AG04450 (cell line): Measurements from ENCODE around the gene BLOC1S4. TPM values are rescaled to one million over a fixed set of nuclear protein-coding genes. Genes with fewer than 3 reads are reported as not detected.
A peak's percentile ranks its signal among the peaks of the same experiment; 100 is the strongest.

Source experiments
- CTCF ChIA-PET: fragments of 300-600, 350-600 bp; formaldehyde crosslinking; extraction: SDS; loops from one replicate; lab custom pipeline; 2022; ENCODE audit warnings: antibody characterized with exemption, inconsistent platforms; lab: Charles Lee
- POLR2A ChIA-PET: fragments of 350-600 bp; formaldehyde crosslinking; extraction: SDS; loops from one replicate; lab custom pipeline; 2021; ENCODE audit warnings: antibody characterized with exemption, inconsistent platforms; lab: Yijun Ruan, JAX
- DNase-seq: peaks from one replicate; pipeline ENCODE4 v3.0.0-alpha.2; 2011; ENCODE audit warnings: low read depth, low spot score
- H3K27ac ChIP-seq: one replicate; pipeline ENCODE4 v1.5.1; 2012; ENCODE audit warnings: low read depth, low read length, control low read depth
- H3K27me3 ChIP-seq: one replicate; pipeline ENCODE4 v1.6.0; 2012; ENCODE audit warnings: low read length; ENCODE audit not compliant: control insufficient read depth, insufficient read depth
- H3K4me3 ChIP-seq: 2 replicates; pipeline ENCODE4 v1.5.1; 2011; ENCODE audit warnings: mild to moderate bottlenecking, low read depth, low read length, control low read depth
- H3K9me3 ChIP-seq: 2 replicates; pipeline ENCODE4 v1.5.1; 2012; ENCODE audit warnings: low read length; ENCODE audit not compliant: control insufficient read depth, insufficient read depth
- CTCF ChIP-seq: IDR thresholded peaks from 2 replicates; pipeline ENCODE4 v1.5.1; 2011; ENCODE audit warnings: low read depth, low read length, control low read depth, inconsistent platforms
- polyA plus RNA-seq: library from polyadenylated mRNA; depleted of rRNA; stranded (reverse); fragments of >200 nt; gene quantifications from 2 replicates; pipeline ENCODE4 v1.2.3, GENCODE V29; 2011

BLOC1S4 gene
- polyA plus RNA-seq, 1 experiment: 14.5 TPM

- no peak for DNase-seq
- Histone ChIP-seq H3K27me3 (no peaks in the 10 kb centered on the region), H3K9me3 (peaks cover 7% of the 10 kb centered on the region), H3K4me3 (no peak overlapping the region), H3K27ac (no peak overlapping the region)
- CTCF ChIA-PET: no interaction called here
- POLR2A ChIA-PET: no interaction called here
- TF ChIP-seq CTCF: no peak
Measured at GRCh38 chr4:6702761-6703160, 13.2 kb upstream of the BLOC1S4 start.

GRCh38 chr4:6703786-6704185 is 12.2 kb upstream of the BLOC1S4 start:
- Histone ChIP-seq H3K27me3 (no peaks in the 10 kb centered on the region), H3K9me3 (peaks cover 7% of the 10 kb centered on the region), H3K4me3 (no peak overlapping the region), H3K27ac (no peak overlapping the region)
- no peak for DNase-seq
- ChIA-PET CTCF (interaction anchor here (1.5 kb wide), 1 partner anchor 11 kb away, joined by 3 read pairs; no protein-coding TSS in a partner anchor), POLR2A (interaction anchor here (0.9 to 1.3 kb wide), 2 partner anchors 28 to 30 kb away, joined by 3 to 4 read pairs; a partner anchor contains a TSS)
- TF ChIP-seq CTCF: no peak

- no peak for TF ChIP-seq CTCF
- DNase-seq: no peak
- Histone ChIP-seq H3K27ac (no peak overlapping the region), H3K27me3 (no peaks in the 10 kb centered on the region), H3K4me3 (no peak overlapping the region), H3K9me3 (peaks cover 7% of the 10 kb centered on the region)
- ChIA-PET POLR2A (no interaction called here), CTCF (interaction anchor here (0.6 to 1.3 kb wide), 2 partner anchors 229 to 337 kb away, joined by 4 read pairs; a partner anchor contains a TSS)
Measured at GRCh38 chr4:6705646-6706045, 10.3 kb upstream of the BLOC1S4 start.

GRCh38 chr4:6706173-6706572 is 9.8 kb upstream of the BLOC1S4 start:
- no peak for TF ChIP-seq CTCF
- no peak for DNase-seq
- ChIA-PET POLR2A (no interaction called here), CTCF (interaction anchor here (1.3 kb wide), 1 partner anchor 337 kb away, joined by 4 read pairs; a partner anchor contains a TSS)
- Histone ChIP-seq H3K27ac (no peak overlapping the region), H3K4me3 (no peak overlapping the region), H3K9me3 (peaks cover 7% of the 10 kb centered on the region), H3K27me3 (no peaks in the 10 kb centered on the region)

- peak within 1 kb of the TSS; percentile 79 for H3K27ac ChIP-seq
Measured at GRCh38 chr4:6709230-6710114, 6.5 kb upstream of the BLOC1S4 start, which contains the start of gene MRFAP1L1. Gene MRFAP1L1, minus strand, starts transcription at chr4:6709865. Its CDS starts 236 bp downstream, at chr4:6709629.

More at GRCh38 chr4:6709230-6710114, 6.5 kb upstream of the BLOC1S4 start, which contains the start of gene MRFAP1L1:
- POLR2A ChIA-PET: interaction anchor here (0.7 to 1.7 kb wide), 4 partner anchors 20 to 69 kb away, joined by 3 to 10 read pairs (median 4); partner anchors contain the start of gene MRFAP1
- no peaks in the 10 kb centered on the region for H3K9me3 ChIP-seq
- H3K4me3 ChIP-seq: peak within 1 kb of the TSS; percentile 92
- CTCF ChIA-PET: interaction anchor here (0.8 to 1.2 kb wide), 2 partner anchors 11 to 164 kb away, joined by 3 read pairs; no protein-coding TSS in a partner anchor
- peak; percentile 92 for DNase-seq
- peak; percentile 29 for TF ChIP-seq CTCF
- H3K27me3 ChIP-seq: peaks cover 3% of the 10 kb centered on the region
